Midbrain (tissue), 1 donor: ENCODE results near the gene KLK5.
"Not testable (repeated sequence)": the region's sequence is repeated elsewhere in the genome, so short reads cannot be mapped to it uniquely, and the experiment has no call there.

ENCODE experiments used
- DNase-seq: peaks from one replicate; lab custom pipeline; 2025; lab: John Stamatoyannopoulos, UW

Gene KLK5

DNA sequence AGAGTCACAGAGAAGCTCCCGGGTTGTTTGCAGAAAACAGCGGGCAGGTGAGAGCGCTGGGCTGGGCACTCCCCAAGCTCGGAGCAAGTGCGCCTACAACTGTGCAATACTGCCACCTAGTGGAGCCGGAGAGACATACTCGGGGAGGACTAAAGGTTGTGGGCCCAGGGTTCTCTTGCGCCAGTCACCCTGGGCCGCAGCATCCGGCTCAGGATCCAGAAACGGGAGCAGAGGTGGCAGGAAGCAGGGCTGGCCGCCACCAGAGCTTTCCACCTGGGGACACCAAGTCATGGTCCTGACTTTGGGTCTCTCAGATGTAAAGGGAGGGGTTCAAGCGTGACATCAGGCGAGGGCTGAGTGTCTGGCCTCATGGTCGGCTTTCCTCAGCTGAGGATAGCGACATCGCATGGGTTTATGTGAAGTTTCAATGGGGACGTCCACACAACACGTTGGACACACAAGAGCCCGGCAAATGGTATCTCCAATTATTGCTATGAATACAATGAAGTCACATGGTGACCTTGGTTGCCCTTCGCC lies 30.5 kb downstream of the KLK5 start:
- DNase-seq: peak; percentile 75

DNA sequence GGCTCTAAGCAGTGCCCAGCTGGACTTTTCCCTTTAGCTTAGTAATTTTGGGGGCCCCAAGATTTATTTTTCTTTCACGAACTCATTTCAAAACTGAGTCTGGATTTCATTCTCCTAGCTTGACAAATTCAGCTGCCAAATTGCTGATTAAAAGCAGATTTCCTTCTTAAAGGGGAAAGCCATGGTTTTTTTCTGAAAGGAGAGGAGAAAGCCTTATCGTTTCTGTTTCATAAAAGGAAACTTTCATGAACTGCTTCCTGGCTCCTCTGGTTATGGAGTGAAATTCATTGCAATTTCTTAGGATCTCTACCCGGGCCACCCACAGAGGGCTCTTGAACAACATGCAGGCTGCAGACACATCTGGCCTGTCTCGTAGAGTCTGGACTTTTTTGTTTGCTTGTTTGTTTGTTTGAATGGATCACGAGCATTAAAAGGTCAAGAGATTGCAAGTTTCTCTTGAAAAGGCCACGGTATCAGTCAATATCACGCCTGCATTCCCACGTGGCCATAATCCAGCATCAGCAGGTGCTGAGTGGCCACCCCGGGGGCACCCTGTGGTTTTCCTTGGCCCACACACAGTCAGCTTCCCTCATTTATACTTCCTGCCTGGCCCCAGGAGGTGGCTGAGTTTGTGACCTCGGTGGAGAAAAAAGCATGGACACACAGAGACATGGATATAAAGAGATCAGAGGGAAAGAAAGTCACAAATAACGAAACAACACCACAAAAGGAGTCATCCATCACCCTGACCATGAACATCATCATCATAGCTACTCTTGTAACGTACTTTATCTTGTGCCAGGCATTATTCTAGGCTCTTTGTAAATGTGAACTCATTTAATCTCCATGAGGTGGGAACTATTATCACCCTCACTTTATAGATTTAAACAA lies 31.2 kb downstream of the KLK5 start:
- no peak for DNase-seq

DNA sequence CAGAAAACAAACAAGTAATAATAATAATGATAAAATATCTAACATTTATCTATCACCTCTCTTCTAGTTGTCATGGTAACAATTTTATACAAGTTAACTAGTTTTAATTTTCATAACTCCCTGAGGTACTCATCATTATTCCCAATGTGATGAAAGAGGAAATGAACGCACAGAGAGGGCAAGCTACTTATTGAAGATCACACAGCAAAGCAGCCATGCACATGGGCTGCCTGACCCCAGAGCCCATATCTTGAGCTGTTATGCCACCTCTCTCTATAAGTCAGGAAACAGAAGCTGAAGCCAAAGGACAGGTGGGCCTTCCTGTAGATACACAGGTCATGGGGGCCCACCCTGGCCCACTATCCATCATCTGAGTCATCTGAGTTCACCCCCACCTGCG lies 36.8 kb downstream of the KLK5 start:
- DNase-seq: no peak

GRCh38 chr19:50912727-50913716 lies 39.8 kb downstream of the KLK5 start:
- no peak for DNase-seq

DNA sequence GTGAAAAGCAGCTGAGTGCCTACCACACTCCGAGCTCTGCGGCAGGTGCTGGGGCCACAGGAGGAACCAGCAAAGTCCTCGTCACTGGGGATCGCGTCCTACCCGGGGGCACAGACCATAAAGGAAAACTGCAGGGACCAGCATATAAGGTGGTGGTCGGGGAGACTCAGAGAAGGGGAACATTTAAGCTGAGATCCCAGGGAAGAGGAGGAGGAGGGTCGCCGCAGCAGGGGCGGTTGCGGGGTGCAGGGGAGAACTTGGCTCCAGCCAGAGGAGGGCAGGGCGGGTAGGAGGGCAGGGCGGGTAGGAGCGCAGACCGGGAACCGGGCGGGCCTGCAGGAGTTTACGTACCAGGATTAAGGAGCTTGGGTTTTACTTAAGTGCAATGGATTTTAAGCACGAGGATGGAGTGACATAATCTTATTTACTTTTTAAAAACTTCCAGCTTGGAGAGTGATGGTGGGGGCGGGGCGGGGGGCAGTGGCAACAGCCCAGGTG lies 40.7 kb downstream of the KLK5 start:
- DNase-seq: no peak

DNA sequence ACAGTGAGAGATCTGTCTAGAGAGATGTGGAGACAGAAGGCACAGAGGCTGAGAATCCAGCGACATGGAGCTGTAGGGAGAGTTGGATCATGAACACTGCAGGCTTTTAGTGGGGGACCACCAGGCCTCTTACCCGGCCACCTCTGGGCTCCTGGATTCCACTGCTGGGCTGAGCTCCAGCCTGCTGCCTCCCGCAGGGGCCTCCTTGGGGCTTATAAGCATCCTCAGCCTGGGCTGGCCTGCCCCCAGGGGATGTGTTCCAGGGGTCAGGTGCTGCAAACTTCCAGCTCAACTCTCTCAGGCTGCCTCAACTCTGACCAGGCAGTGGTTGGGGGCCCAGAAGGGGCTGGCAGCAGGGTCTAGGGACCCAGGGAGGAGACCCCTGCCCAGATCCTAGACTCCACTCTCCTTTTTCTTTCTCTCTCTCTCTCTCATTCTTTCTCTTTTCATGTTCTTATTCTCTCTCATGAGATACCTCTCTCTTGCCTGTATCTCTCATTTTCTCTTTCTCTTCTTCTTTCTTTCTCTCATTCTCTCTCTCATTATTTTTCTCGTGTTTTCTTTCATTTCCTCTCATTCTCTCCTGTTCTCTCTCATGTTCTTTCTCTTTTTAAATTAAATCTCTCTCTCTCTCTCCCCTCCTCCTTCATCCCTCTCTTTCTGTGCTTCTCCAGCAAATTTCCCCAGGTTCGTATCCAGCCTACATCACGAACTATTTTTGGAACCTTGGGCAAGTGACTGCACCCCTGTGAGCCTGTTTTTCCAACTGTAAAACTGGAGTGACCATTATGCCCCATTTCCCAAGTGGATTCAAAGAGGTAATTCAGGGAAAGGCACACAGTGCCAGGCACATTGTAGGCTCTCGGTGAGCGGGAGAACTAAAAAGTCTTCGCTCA lies 41.4 kb downstream of the KLK5 start, which contains the start of gene KLK4:
KLK4 (minus strand) TSS at position 190 of the 896 bp plus-strand sequence. CDS start 657 bp downstream, outside the sequence.
- no peak for DNase-seq

GRCh38 chr19:50910722-50911121 lies 42.1 kb downstream of the KLK5 start:
- DNase-seq: no peak

DNA sequence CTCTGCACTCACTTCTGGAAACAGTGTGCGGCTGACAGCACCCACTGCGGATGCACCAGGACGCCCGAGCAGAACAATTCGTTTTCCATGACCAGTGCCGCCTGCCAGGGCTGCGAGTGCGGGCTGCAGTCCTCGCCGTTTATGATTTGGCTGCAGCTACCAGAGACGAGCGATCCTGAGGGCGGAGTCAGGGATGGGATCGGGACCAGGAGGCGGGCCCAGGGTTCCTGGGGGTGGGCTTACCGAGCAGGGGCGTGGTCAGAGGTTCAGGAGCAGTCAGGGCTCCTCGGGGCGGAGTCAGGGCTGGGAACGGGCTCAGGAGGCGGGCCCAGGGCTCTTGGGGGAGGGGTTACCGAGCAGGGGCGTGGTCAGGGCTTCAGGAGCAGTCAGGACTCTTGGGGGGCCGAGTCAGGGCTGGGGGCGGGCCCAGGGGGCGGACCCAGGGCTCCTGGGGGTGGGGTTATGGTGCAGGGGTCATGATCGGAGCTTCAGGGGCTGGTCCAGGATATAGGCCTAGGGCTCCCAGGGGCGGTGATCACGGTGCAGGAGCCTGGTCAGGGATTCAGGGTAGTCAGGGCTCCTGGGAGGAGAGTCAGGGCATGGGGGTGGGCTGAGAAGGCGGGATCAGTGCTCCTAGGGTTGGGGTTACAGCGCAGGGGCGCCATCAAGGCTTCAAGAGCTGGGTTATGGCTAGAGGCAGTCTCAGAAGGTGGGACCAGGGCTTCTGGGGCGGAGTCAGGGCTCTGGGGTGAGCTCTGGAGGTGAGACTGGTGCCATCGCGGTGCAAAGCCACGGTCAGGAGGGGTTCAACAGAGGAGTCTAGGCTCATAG lies 43.4 kb downstream of the KLK5 start:
- DNase-seq: no peak

DNA sequence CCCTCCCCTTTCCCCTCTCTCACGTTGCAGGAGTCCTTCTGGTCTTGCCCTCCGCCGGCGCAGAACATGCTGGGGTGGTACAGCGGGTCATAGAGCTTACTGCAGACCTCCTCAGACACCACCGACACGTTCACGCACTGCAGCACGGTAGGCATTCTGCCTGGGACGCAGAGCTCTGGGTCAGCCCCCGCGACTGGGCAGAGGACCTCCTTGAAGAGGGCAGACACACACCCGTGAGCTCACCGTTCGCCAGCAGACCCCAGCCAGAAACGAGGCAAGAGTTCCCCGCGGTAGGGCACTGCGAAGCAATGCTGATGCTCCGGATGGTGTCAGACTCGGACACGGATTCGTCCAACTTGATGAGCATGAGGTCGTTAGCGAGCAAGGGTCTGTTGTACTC lies 44.5 kb downstream of the KLK5 start:
- no peak for DNase-seq

- DNase-seq: no peak
These were observed 46.6 kb downstream of the KLK5 start for GRCh38 chr19:50906217-50906616.

GRCh38 chr19:50902640-50903039 lies 50.2 kb downstream of the KLK5 start:
- DNase-seq: no peak

GRCh38 chr19:50899569-50899968 lies 53.3 kb downstream of the KLK5 start:
- DNase-seq: no peak

- DNase-seq: no peak
These were observed 54.8 kb downstream of the KLK5 start for GRCh38 chr19:50898018-50898417.

DNA sequence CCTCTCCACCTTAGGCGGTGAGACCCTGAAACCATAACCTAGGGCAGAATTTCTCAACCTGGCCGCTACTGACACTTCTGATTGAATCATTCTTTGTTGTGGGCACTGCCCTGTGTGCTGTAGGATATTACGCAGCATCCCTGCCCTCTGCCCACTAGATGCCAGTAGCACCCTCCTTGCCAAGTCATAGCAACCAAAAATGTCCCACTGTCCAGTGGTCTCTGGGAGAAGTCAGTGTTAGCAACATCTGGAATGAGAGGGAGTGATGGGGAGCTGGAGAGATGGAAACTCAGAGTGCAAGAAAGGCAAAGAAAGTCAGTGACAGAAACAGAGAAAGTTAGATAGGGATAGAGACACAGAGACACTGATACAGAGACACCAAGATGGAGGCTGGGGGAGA lies 55.2 kb downstream of the KLK5 start:
- DNase-seq: no peak

DNA sequence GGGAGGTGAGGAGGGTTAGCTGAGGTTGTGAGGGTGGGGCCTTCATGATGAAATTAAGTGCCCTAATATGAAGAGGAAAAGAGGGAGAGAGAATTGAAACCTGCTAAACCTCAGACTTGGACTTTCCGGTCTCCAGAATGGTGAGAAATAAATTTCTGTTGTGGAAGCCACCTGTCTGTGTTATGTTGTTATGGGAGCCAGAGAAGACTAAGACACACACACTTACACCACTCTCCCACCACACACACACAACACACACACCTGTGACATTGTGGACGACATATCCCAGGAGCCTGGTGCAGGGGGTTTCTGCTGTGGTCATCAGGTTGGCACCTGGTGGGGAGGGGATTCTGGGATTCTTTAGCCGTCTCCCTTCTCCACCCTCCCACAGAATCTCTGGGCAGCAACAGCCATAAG lies 55.6 kb downstream of the KLK5 start:
- DNase-seq: no peak

DNA sequence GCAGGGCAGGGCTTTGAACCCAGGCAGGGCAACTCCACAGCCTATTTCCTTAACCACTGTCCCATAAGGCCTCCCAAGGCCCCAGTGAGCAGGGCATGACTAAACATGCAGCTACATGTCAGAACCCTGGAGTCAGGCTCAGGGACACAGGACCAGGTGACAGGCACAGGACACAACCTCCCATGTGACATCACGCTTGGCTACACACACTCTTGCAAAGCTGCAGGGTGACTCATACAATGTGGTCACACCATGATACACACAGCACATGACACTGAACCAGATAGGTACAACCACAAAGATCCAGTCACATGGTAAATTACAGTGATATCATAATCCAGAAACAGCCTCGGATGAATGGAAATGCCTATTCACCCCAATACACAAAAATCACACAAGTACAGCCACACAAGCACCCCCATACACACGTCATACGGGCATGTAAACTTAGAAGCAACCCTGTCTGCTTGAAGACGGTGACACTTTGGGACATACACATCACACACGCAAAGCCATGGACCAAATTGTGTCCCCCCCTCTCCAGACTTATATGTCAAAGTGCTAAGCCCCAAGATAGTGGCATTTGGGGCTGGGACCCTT lies 56.1 kb downstream of the KLK5 start:
- DNase-seq: no peak

GRCh38 chr19:50896089-50896590 lies 56.7 kb downstream of the KLK5 start:
- DNase-seq: not testable (repeated sequence)

- DNase-seq: no peak
These were observed 58.1 kb downstream of the KLK5 start for GRCh38 chr19:50894478-50895356.
